Suppressor macrophage treated with lipopolysaccharide for 4 hours (primary cell): ENCODE results near the gene ARMC8.
"Not testable (repeated sequence)": the region's sequence is repeated elsewhere in the genome, so short reads cannot be mapped to it uniquely, and the experiment has no call there.

Experiments used
- DNase-seq: peaks from one replicate; pipeline ENCODE4 v3.0.0-alpha.2; 2020

ARMC8 gene

GRCh38 chr3:138187296-138188012 lies at the start of gene ARMC8:
TSS of gene ARMC8 (plus strand) at chr3:138187301. CDS start at chr3:138187555, 254 bp downstream.
- no peak for DNase-seq

- peak; percentile 38 for DNase-seq
These were observed 49.2 kb upstream of the ARMC8 start for GRCh38 chr3:138137861-138138260.

- peak; percentile 46 for DNase-seq
These were observed 47.4 kb upstream of the ARMC8 start for GRCh38 chr3:138139691-138140090.

- no peak for DNase-seq
These were observed 46.2 kb upstream of the ARMC8 start for GRCh38 chr3:138140940-138141339.

- not testable (repeated sequence) for DNase-seq
These were observed 44.9 kb upstream of the ARMC8 start for GRCh38 chr3:138142181-138142580.

DNA sequence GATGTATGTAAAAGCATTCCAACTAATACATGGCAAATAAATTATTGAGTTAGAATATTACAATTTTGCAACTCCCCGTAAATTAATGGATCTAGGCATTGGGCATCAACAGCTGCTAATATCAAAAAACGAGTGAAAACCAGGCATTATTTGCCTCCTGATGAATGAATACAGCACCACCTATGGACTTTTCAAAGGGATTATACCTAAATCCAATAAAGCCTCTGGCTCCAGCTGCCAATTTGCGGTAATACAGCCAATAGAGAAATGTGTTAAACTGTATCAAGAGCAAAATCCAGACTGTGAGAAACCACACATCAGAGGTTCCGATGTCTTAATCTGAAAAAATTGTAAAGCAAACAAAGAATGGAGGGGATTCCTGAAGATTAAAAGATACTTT lies 38.6 kb upstream of the ARMC8 start:
- DNase-seq = peak; percentile 40

DNA sequence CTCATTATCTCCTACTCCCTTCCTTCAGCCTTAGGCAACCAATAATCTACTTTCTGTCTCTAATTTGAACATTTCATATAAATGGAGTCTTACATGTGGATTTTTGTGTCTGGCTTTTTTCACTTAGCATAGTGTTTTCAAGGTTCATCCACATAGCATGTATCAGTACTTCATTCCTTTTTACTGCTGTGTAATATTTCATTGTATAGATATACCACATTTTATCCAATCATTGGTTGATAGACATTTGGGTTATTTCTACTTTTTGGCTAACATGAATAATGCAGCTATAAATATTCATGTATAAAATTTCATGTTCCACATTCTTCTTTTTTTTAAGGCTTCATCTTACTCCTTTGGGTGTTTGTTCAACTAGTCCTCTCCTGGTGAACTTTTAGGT lies 32.6 kb upstream of the ARMC8 start:
- DNase-seq = no peak

- no peak for DNase-seq
These were observed 29.4 kb upstream of the ARMC8 start for GRCh38 chr3:138157743-138158142.

DNA sequence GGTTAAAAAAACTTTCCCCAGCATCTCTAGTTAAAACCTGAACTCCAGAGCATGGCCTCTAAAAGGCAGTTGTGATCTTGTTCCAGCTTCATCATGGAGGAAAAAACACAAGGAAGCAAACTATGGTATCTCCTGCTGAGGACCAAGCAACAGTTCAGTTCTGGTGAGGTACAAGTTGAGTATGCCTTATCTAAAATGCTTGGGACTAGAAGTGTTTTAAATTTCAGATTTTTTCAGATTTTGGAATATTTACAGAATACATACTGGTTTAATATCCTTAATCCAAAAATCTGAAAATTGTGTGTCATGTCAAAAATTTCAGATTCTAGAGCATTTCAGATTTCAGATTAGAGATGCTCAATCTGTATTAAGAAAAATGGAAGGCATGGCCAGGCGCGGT lies 22.0 kb upstream of the ARMC8 start:
- no peak for DNase-seq

GRCh38 chr3:138172625-138173024 lies 14.5 kb upstream of the ARMC8 start:
- no peak for DNase-seq

- no peak for DNase-seq
These were observed 13.2 kb upstream of the ARMC8 start for GRCh38 chr3:138173769-138174420.

DNA sequence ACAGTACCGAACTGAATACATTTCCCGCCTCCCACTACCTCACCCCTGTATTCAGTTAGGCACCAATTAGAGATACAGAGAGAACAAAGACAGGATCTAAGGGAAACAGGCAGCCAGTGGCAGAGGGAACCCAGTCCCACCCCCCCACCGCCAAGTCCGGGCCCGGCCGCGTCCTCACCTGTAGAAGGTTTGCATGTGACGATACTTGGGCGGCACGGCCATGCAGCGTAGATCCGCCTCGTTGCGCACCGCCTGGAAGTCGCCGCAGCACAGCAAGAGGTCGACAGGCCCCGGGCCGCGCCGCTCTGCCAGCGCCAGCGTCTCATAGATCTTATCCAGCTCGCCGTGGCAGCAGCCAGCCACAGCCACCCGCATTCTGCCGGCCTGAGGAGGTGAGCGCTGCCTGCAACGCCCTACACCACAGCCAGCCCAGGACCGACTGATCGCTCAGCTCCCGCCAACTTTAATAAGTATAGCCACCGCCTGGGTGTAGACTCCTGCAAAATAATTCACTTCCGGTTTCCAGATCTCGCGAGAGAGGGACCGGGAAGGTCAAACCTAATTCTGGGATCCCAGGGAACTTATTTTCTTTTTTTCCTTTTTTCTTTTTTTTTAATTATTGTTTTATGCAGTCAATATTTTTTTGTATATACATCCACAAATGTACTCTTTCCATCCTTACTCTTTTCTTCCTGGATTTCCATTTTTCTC lies 12.5 kb upstream of the ARMC8 start, which contains the start of gene DBR1:
DBR1 (minus strand) TSS at position 501 of the 711 bp plus-strand sequence; CDS start at position 375, 126 bp downstream.
- peak; percentile 89 for DNase-seq

DNA sequence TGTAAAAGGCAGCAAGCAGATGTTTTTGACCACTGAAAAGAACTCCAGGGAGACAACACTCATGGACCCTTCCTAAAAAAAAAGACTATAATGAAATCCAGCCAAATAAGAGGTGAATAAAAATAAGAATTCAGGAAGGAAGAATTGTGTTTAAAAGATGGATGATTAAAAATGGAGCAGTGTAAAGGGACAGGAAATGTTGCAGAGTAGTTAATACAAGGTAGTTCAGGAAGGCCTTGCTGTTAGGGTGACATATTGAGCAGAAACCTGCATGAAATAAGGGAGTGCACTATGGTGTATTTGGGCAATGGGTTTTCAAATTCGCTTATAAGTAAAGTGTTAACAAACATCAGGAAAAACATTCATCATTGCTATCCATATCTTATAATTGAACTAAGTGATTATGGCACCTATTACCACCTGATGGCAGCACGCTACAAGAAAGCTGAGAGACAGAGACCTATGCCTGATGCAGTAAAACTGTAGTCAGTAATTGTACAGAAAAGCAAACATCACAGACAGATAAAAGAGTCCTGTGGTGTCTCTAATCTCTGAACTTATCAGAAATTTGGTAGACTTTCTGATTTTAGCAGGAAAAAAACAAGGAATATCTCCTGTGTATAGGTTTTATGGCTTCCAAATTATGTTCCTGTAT lies 6.6 kb upstream of the ARMC8 start:
- peak; percentile 46 for DNase-seq

GRCh38 chr3:138184994-138185393 lies 2.1 kb upstream of the ARMC8 start:
- DNase-seq = no peak

DNA sequence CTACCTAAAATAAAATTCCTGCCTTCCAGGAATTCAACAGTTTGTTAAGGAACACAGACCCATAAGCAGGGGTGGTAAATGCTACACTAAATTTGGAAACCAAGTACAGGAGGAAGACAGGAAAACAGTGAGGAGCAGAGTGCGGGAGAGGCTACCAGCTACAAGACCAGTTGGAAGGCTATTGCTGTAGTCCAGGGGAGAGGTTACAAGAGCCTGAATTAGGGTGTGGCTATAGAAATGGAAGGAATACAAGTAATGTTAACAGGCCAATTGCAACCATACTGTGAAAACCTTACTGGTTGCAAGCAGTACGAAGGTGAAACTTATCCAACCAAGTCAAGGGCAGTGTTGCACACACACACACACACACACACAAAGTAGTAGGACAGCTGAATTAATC lies 880 bp upstream of the ARMC8 start:
- DNase-seq = no peak

DNA sequence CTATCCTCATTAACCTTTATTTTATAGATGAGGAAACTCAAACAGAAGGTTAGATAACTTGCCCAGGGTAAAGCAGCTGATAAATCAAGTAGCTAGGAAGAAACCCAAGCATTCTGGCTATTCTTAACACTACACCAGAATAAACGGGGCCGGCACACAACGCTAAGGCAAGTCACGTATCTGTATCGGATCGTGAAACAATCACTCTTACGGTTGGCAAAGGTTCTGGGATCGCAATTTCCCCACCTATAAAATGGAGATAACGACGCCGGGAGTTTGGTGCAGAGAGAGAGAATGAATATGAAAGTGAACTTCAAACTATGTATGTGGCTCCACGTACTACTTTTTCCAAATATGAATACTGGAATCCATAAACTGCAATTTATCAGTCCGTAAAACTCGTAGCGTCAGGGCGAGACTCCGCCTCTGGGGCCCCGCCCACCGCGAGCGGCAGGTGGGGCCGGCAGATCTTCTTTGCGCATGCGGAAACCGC lies 252 bp upstream of the ARMC8 start:
- DNase-seq = peak; percentile 95

DNA sequence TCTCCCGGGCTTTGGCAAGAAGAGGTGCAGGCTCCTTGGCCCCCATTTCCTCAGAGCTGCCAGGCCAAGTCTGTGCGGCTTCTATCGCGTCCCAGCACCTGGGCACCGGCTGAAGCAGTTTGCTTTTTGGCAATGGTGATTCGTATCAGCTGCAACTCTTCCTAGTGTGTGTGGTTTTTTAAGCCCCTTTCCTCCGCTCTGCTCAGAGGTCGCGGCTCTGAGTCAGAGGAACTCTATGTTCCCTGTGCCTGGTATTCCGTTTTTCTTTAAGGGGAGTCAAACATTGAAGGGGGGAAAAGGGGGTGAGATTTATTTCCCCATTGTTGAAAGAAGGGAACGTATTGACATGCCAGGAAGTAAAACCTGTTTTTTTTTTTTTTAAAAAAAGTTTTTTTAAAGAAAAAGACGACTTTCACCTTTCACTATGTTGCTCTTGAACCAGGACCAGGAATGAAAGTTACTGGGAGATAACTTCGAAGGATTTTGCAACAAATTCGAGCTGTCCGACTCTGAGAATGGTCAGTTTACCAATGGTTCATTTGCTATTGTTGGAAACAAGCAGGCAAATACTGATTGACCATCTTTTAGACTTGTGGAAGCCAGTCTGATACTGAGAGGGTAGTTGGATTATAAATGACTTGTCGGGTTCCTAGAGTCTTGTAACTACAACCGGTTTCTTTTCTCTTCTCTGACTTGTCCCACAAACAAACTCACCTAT lies 1.1 kb downstream of the ARMC8 start:
- peak; percentile 38 for DNase-seq

- DNase-seq = no peak
These were observed 8.4 kb downstream of the ARMC8 start for GRCh38 chr3:138195481-138195880.

DNA sequence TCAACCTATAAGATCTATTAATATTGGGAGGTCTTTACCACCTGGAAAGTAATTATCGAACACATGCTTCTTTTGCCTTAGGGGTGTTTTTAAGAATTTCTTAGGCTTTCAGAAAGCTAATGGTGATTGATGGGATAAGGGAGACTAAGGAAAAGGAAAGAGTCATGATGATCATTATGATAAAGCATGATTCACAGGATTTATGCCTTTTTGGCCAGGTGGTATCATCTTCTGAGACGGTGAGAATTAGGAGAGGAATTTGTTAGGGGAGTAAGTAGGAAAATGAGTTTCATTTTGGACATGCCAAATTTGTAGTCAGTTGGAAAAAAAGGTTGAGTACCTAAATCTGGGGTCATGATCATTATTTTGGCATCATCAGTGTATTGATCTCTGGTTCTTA lies 8.9 kb downstream of the ARMC8 start:
- DNase-seq = no peak

DNA sequence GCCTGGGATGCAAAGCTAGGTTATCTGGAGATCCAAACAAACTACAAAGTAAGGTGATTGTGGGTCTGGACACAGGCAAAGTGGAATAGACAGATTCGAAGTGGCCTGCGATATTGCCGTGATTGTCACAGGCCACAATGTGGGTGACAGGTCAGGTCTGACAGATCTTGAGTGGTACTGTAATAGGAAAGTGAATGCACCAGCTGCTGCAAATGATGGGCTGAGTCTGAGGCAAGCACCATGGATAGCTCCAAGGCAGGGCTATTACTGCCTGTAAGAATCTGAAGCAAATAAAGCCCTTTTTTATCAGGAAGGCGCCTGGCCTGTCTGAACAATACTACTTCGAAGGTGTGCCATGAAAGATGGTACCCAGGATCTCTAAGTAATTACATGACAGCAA lies 10.0 kb downstream of the ARMC8 start:
- DNase-seq = no peak

DNA sequence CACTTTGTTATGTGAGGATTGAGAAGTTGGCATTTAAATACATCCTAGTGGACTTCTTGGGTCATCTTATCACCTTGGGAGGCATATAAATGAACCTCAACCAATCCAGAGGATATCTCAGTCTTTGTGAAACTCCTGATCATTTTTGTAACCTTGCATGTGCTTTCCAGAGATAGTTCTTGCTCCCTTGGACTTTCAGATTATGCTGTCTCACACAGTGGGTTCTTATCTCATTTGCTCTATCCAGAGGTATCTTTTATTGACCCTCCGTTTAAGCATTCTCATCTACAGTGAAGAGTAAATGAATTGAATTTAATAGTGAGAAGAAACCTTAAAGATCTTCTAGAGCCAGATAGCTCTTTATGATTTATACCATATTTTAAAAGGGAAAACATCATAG lies 10.4 kb downstream of the ARMC8 start:
- no peak for DNase-seq

GRCh38 chr3:138199851-138200250 lies 12.8 kb downstream of the ARMC8 start:
- peak; percentile 25 for DNase-seq
